ENCODE results near the gene MNDA. TPM values are rescaled to one million over a fixed set of nuclear protein-coding genes. Genes with fewer than 3 reads are reported as not detected.

MNDA gene
- total and polyA plus RNA-seq, 8 donors: 0.29 to 11.1 (median 4.8) TPM; not detected in 1

DNA sequence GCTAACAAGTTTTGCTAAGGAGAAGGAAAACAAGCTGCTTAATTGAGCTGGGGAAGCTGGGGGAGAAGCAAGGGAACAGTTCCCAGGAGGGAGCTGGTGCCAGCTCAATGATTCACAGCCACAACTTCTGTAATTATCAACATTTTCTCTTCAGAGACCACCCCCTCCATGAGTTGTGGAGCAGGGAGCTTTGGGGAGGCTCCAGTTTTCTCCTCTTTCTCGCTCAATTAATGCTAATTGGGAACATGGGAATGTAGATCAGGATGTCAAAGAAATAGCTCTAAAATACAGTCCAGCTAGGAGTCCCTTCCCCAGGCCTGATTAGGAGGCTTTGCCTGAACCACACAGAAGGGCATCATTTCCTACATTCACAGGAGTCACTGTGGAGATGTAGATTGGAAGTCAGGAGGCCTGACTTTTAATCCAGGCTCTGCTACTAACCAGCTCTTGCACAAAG, 12.1 kb upstream of the MNDA start:
- no peak for DNase-seq
- WGBS, 5 donors: 60 to 83% (median 74%) methylated on average over 1 of the region's 1 CpG
- no peaks in the 10 kb centered on the region for H3K27me3 ChIP-seq
- no peaks in the 10 kb centered on the region for H3K36me3 ChIP-seq
- no peaks in the 10 kb centered on the region for H3K4me1 ChIP-seq
- no peak for TF ChIP-seq POLR2A (IDR thresholded peaks at IDR 0.05)
- TF ChIP-seq EP300 (IDR thresholded peaks at IDR 0.05): no peak
- TF ChIP-seq, protein P1, sequence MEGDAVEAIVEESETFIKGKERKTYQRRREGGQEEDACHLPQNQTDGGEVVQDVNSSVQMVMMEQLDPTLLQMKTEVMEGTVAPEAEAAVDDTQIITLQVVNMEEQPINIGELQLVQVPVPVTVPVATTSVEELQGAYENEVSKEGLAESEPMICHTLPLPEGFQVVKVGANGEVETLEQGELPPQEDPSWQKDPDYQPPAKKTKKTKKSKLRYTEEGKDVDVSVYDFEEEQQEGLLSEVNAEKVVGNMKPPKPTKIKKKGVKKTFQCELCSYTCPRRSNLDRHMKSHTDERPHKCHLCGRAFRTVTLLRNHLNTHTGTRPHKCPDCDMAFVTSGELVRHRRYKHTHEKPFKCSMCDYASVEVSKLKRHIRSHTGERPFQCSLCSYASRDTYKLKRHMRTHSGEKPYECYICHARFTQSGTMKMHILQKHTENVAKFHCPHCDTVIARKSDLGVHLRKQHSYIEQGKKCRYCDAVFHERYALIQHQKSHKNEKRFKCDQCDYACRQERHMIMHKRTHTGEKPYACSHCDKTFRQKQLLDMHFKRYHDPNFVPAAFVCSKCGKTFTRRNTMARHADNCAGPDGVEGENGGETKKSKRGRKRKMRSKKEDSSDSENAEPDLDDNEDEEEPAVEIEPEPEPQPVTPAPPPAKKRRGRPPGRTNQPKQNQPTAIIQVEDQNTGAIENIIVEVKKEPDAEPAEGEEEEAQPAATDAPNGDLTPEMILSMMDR (IDR thresholded peaks at IDR 0.05): no peak
- TF ChIP-seq POLR2AphosphoS5 (IDR thresholded peaks at IDR 0.05): no peak
- H3K4me3 ChIP-seq: no peak overlapping the region
- intact Hi-C loops (cut with DNase I; ENCODE audit: low total_unique reads): no loop called here
- peak overlapping the region in 2 of 5 donors; percentile 46 to 61 for H3K27ac ChIP-seq
- no peaks in the 10 kb centered on the region for H3K9me3 ChIP-seq

DNA sequence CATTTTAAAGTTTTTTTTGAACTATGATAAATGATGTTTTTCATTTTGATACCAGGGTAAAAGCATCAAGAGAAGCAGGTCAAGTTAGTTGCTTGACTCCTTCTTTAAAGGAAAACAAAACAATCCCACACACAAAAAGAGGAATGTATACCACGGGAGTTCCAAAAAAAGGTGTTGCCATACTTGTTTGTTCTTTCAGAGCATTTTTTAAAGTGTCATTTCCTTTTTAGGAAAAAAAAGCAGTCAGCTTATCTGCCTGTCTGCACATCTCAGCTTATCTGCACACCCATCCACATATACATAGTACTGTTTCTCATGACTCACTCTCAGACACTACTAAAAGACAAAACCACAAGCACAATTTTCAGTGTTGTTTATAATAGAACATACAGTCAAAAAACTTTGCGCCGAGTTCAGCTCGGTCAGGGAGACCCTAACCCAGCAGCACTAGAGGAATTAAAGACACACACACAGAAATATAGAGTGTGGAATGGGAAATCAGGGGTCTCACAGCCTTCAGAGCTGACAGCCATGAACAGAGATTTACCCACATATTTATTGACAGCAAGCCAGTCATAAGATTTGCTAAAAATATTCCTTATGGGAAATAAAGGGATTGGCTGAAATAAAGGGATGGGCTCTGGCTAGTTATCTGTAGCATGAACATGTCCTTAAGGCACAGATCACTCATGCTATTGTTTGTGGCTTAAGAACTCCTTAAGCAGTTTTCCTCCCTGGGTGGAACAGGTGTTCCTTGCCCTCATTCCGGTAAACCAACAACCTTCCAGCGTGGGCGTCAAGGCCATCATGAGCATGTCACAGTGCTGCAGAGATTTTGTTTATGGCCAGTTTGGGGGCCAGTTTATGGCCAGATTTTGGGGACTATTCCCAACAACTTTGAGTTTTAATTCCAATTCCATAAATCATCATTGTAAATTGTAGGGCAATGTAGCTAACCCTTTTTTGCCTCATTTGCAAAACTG, 11.4 kb upstream of the MNDA start:
- intact Hi-C loops (cut with DNase I; ENCODE audit: low total_unique reads): no loop called here
- Histone ChIP-seq H3K4me1 (no peaks in the 10 kb centered on the region), H3K36me3 (no peaks in the 10 kb centered on the region), H3K9me3 (no peaks in the 10 kb centered on the region), H3K4me3 (no peak overlapping the region), H3K27me3 (no peaks in the 10 kb centered on the region), H3K27ac (peak overlapping the region in 2 of 5 donors; percentile 46 to 61)
- DNase-seq: peak in 1 of 2 donors; percentile 8
- no peak for TF ChIP-seq EP300 (IDR thresholded peaks at IDR 0.05)
- no peak for TF ChIP-seq POLR2AphosphoS5 (IDR thresholded peaks at IDR 0.05)
- 54 to 69% (median 62%) methylated on average over 7 of the region's 7 CpGs for WGBS, 5 donors

DNA sequence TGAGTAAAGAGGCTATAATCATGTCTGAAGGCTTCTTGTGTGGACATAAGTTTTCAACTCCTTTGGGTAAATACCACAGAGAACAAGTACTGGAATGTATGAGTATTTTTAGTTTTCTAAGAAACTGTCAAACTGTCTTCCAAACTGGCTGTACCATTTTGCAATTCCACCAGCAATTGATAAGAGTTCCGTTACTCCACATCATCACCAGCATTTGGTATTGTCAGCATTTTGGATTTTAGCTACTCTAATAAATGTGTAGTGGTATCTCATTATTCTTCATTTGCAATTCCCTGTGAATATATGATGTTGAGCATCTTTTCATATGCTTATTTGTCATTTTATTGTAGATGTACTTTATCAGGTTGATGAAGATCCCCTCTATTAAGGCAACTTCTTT, 9.4 kb upstream of the MNDA start:
- Histone ChIP-seq H3K4me3 (no peak overlapping the region), H3K36me3 (no peaks in the 10 kb centered on the region), H3K9me3 (no peaks in the 10 kb centered on the region), H3K27me3 (no peaks in the 10 kb centered on the region), H3K27ac (no peak overlapping the region), H3K4me1 (no peaks in the 10 kb centered on the region)
- TF ChIP-seq EP300 (IDR thresholded peaks at IDR 0.05) (no peak), POLR2A (IDR thresholded peaks at IDR 0.05) (no peak), POLR2AphosphoS5 (IDR thresholded peaks at IDR 0.05) (no peak)
- TF ChIP-seq, protein P1 (IDR thresholded peaks at IDR 0.05): no peak
- 77 to 93% (median 90%) methylated on average over 1 of the region's 1 CpG for WGBS, 5 donors
- intact Hi-C loops (cut with DNase I; ENCODE audit: low total_unique reads): no loop called here
- DNase-seq: no peak

DNA sequence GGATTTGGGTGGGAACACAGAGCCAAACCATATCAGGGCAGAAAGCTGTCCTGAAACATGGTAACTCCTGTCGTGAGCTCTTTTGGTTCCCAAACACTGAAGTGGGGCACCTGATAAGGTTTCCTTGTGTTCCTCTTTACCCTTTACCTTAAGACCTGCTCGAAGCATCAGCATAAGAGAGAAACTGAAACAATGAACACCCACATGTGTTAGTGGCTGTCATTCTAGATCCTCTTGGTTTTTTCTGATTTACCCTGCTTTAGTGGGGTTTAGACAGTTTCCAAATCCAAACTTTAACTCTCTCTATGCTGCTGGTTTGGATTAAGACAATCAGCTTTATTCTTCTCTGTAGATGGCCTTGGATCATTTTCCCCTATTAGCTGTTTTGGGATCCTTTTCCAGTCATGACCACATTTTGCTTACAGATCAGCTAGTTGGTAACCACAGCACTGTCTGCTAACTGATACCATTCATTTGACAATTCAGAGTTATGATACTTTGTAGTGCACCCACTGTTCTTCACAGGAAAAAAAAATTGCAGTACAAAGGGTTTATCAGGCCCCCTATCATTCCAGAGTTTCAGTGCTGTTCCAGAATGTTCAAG, 975 bp upstream of the MNDA start:
- Histone ChIP-seq H3K27ac (peak overlapping the region in 2 of 5 donors; percentile 45 to 56), H3K27me3 (no peaks in the 10 kb centered on the region), H3K4me3 (no peak overlapping the region), H3K36me3 (no peaks in the 10 kb centered on the region), H3K4me1 (no peaks in the 10 kb centered on the region), H3K9me3 (peaks cover 0 to 18% (median 14%) of the 10 kb centered on the region in 4 donors)
- WGBS, 5 donors: 47 to 76% (median 65%) methylated on average over 2 of the region's 2 CpGs
- DNase-seq: no peak
- TF ChIP-seq, protein P1 (IDR thresholded peaks at IDR 0.05): no peak
- no peak for TF ChIP-seq POLR2A (IDR thresholded peaks at IDR 0.05)
- TF ChIP-seq EP300 (IDR thresholded peaks at IDR 0.05): no peak
- no peak for TF ChIP-seq POLR2AphosphoS5 (IDR thresholded peaks at IDR 0.05)
- intact Hi-C loops (cut with DNase I; ENCODE audit: low total_unique reads): no loop called here

Measured in stomach (tissue), 9 donors.